HL-60 (cell line): Measurements from ENCODE around the gene NECTIN4.

ENCODE experiments used
- POLR2AphosphoS5 ChIP-seq: IDR thresholded peaks from 2 replicates; pipeline ENCODE4 v1.6.1; 2012; ENCODE audit warnings: low read depth
- SPI1 ChIP-seq: IDR thresholded peaks from 2 replicates; pipeline ENCODE4 v1.6.1; 2012; ENCODE audit warnings: low read depth, mild to moderate bottlenecking, borderline replicate concordance
- TF ChIP-seq, protein P1 (sequence below): IDR thresholded peaks from one replicate; pipeline ENCODE4 v1.5.1; 2011; ENCODE audit warnings: low read length, control low read depth, inconsistent platforms; ENCODE audit not compliant: insufficient read depth
- TF ChIP-seq, protein P2 (sequence below): IDR thresholded peaks from 2 replicates; pipeline ENCODE4 v1.6.1; 2012; ENCODE audit warnings: low read depth; ENCODE audit not compliant: insufficient replicate concordance

DNA sequence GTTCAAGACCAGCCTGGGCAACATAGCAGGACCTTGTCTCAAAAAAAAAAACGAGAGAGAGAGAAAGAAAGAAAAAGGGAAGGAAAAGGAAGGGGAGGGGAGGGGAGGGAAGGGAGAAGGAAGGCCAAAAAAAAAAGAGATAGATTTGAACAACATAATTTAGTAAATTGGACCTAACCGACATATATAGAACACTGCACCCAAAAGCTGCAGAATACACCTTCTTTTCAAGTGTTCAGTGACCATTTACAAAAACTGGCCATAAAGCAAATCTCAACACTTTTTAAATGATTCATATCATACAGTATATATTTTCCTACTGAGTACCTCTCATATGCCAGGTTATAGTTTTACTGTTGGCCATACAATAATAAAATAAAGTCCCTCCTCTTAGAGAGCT lies 57.5 kb downstream of the NECTIN4 start:
- TF ChIP-seq, protein P1, sequence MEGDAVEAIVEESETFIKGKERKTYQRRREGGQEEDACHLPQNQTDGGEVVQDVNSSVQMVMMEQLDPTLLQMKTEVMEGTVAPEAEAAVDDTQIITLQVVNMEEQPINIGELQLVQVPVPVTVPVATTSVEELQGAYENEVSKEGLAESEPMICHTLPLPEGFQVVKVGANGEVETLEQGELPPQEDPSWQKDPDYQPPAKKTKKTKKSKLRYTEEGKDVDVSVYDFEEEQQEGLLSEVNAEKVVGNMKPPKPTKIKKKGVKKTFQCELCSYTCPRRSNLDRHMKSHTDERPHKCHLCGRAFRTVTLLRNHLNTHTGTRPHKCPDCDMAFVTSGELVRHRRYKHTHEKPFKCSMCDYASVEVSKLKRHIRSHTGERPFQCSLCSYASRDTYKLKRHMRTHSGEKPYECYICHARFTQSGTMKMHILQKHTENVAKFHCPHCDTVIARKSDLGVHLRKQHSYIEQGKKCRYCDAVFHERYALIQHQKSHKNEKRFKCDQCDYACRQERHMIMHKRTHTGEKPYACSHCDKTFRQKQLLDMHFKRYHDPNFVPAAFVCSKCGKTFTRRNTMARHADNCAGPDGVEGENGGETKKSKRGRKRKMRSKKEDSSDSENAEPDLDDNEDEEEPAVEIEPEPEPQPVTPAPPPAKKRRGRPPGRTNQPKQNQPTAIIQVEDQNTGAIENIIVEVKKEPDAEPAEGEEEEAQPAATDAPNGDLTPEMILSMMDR, result no peak
- no peak for TF ChIP-seq SPI1
- no peak for TF ChIP-seq POLR2AphosphoS5
- TF ChIP-seq, protein P2, sequence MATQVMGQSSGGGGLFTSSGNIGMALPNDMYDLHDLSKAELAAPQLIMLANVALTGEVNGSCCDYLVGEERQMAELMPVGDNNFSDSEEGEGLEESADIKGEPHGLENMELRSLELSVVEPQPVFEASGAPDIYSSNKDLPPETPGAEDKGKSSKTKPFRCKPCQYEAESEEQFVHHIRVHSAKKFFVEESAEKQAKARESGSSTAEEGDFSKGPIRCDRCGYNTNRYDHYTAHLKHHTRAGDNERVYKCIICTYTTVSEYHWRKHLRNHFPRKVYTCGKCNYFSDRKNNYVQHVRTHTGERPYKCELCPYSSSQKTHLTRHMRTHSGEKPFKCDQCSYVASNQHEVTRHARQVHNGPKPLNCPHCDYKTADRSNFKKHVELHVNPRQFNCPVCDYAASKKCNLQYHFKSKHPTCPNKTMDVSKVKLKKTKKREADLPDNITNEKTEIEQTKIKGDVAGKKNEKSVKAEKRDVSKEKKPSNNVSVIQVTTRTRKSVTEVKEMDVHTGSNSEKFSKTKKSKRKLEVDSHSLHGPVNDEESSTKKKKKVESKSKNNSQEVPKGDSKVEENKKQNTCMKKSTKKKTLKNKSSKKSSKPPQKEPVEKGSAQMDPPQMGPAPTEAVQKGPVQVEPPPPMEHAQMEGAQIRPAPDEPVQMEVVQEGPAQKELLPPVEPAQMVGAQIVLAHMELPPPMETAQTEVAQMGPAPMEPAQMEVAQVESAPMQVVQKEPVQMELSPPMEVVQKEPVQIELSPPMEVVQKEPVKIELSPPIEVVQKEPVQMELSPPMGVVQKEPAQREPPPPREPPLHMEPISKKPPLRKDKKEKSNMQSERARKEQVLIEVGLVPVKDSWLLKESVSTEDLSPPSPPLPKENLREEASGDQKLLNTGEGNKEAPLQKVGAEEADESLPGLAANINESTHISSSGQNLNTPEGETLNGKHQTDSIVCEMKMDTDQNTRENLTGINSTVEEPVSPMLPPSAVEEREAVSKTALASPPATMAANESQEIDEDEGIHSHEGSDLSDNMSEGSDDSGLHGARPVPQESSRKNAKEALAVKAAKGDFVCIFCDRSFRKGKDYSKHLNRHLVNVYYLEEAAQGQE, result no peak
